Measurements from ENCODE around the gene TMEM178B. TPM values are rescaled to one million over a fixed set of nuclear protein-coding genes. Genes with fewer than 3 reads are reported as not detected.

TMEM178B gene
- total and polyA plus RNA-seq, 2 experiments from 2014 or later: 0.24 to 0.30 TPM

- peaks cover 20% of the 10 kb centered on the region for H3K4me1 ChIP-seq (ENCODE audit: insufficient read depth)
- no peak overlapping the region for H2AFZ ChIP-seq
- TF ChIP-seq EZH2 (IDR thresholded peaks at IDR 0.05; ENCODE audit: borderline replicate concordance) (peak; percentile 32), CTCF (IDR thresholded peaks at IDR 0.05; ENCODE audit: poor library complexity) (no peak)
- no peaks in the 10 kb centered on the region for H3K79me2 ChIP-seq
- no peaks in the 10 kb centered on the region for H3K36me3 ChIP-seq (replicated peaks; ENCODE audit: insufficient read depth, low read depth)
- no peaks in the 10 kb centered on the region for H3K9me2 ChIP-seq (replicated peaks; ENCODE audit: insufficient read depth)
- DNase-seq (ENCODE audit: low spot score): peak; percentile 50
- H3K4me3 ChIP-seq: peak overlapping the region; percentile 26
- no peak overlapping the region for H3K27ac ChIP-seq
- 2% methylated on average over 47 of the region's 61 CpGs for WGBS (ENCODE audit: low lambda C conversion rate, missing lambda C conversion rate)
- no peaks in the 10 kb centered on the region for H4K20me1 ChIP-seq (ENCODE audit: insufficient read depth, poor library complexity, severe bottlenecking)
- no peaks in the 10 kb centered on the region for H3K9me3 ChIP-seq (ENCODE audit: low read depth)
- peaks cover 84% of the 10 kb centered on the region for H3K27me3 ChIP-seq
- H3K4me2 ChIP-seq: peak overlapping the region; percentile 94
Observed at GRCh38 chr7:141072548-141073172, 1.2 kb upstream of the TMEM178B start.

DNA sequence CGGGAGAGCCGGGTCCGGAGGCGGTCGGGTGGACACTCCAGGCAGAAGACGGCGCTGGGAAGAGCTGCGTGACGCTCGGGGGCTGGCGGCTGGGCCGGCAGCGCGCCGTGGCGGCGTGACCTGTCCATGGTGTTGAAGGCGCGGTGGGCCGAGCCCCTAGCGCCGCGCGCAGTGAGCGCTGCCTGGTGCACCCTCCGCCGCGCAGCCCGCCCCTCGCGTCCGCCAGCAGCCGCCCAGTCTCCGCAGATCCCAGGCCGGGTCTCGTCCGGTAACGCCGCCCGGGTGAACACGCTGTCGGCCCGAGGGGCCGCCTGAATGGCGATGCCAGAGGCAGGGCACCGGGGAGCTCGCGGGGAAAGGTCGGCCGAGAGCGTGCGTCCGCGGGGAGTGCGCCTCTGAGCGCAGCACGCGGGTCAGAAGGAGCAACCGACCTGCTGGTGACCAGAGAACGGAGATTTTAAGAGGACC is 657 bp upstream of the TMEM178B start:
- Histone ChIP-seq H3K27ac (no peak overlapping the region), H3K9me2 (replicated peaks; ENCODE audit: insufficient read depth) (no peaks in the 10 kb centered on the region), H2AFZ (peak overlapping the region; percentile 26), H3K9me3 (ENCODE audit: low read depth) (no peaks in the 10 kb centered on the region), H3K4me3 (peak overlapping the region; percentile 29), H4K20me1 (ENCODE audit: insufficient read depth, poor library complexity, severe bottlenecking) (no peaks in the 10 kb centered on the region), H3K4me1 (ENCODE audit: insufficient read depth) (peaks cover 20% of the 10 kb centered on the region), H3K27me3 (peaks cover 88% of the 10 kb centered on the region), H3K79me2 (no peaks in the 10 kb centered on the region), H3K36me3 (replicated peaks; ENCODE audit: insufficient read depth, low read depth) (no peaks in the 10 kb centered on the region), H3K4me2 (peak overlapping the region; percentile 94)
- 1% methylated on average over 45 of the region's 60 CpGs for WGBS (ENCODE audit: low lambda C conversion rate, missing lambda C conversion rate)
- peak; percentile 81 for DNase-seq (ENCODE audit: low spot score)
- TF ChIP-seq EZH2 (IDR thresholded peaks at IDR 0.05; ENCODE audit: borderline replicate concordance) (peak; percentile 77), EZH2phosphoT487 (IDR thresholded peaks at IDR 0.05; ENCODE audit: low read depth, severe bottlenecking, unreplicated experiment) (no peak), CTCF (IDR thresholded peaks at IDR 0.05; ENCODE audit: poor library complexity) (no peak)

DNA sequence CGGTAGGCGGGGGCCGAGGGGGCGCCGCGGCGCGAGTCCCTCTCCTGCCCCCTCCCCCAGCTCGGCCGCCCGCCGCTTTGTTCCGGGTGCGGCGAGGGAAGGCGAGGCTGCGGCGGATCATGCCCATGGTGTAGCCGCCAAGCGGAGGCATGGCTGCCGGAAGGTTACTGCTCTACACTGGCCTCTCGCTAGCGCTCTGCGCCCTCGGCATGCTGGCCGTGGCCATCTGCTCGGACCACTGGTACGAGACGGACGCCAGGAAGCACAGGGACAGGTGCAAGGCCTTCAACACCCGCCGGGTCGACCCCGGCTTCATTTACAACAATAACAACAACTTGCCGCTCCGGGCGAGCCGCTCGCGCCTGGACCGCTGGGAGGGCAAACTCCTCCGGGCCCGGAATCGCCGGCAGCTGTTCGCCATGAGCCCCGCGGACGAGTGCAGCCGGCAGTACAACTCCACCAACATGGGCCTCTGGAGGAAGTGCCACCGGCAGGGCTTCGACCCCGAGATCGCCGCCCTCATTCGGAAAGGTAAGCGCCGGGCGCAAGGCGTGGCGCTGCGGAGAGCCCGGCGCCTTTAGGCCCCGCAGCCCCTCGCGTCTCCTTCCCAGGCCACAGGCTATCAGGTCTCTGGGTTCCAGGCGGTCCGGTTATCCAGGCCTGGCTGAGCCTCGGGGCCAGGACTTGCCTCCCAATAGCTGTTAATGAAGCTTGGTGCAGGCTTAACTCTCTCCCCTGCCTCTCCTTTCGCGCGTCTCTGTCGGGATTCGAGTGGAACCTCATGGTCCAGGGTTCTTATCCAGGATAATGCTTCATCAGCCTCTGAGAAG is 513 bp downstream of the TMEM178B start:
- Histone ChIP-seq H3K27ac (no peak overlapping the region), H2AFZ (no peak overlapping the region), H3K4me1 (ENCODE audit: insufficient read depth) (peaks cover 20% of the 10 kb centered on the region), H3K4me3 (peak overlapping the region; percentile 42), H3K27me3 (peaks cover 93% of the 10 kb centered on the region), H3K79me2 (no peaks in the 10 kb centered on the region), H4K20me1 (ENCODE audit: insufficient read depth, poor library complexity, severe bottlenecking) (no peaks in the 10 kb centered on the region), H3K4me2 (peak overlapping the region; percentile 94), H3K36me3 (replicated peaks; ENCODE audit: insufficient read depth, low read depth) (no peaks in the 10 kb centered on the region), H3K9me3 (ENCODE audit: low read depth) (no peaks in the 10 kb centered on the region), H3K9me2 (replicated peaks; ENCODE audit: insufficient read depth) (no peaks in the 10 kb centered on the region)
- 2% methylated on average over 67 of the region's 75 CpGs for WGBS (ENCODE audit: low lambda C conversion rate, missing lambda C conversion rate)
- DNase-seq (ENCODE audit: low spot score): peak; percentile 19
- TF ChIP-seq EZH2phosphoT487 (IDR thresholded peaks at IDR 0.05; ENCODE audit: low read depth, severe bottlenecking, unreplicated experiment) (peak; percentile 80), CTCF (IDR thresholded peaks at IDR 0.05; ENCODE audit: poor library complexity) (no peak), EZH2 (IDR thresholded peaks at IDR 0.05; ENCODE audit: borderline replicate concordance) (peak; percentile 73)
